Stomach (tissue), 4 donors: Measurements from ENCODE around the gene FIS1.
"Not testable (repeated sequence)": the region's sequence is repeated elsewhere in the genome, so short reads cannot be mapped to it uniquely, and the experiment has no call there.

ENCODE experiments used
- POLR2A ChIP-seq, 4 donors: fragments of 450-650 bp; IDR thresholded peaks; one replicate each; pipeline ENCODE4 v1.6.1; 2016; ENCODE audit warnings: antibody characterized with exemption in 4 of 4, control low read depth in 2 of 4, mild to moderate bottlenecking in 1 of 4, moderate library complexity in 1 of 4
- POLR2AphosphoS5 ChIP-seq, 3 donors: sonication (generic); formaldehyde crosslinking; IDR thresholded peaks; one replicate each; pipeline ENCODE4 v1.6.1; 2016; ENCODE audit warnings: antibody characterized with exemption in 3 of 3
- TF ChIP-seq, protein P1 (sequence below), 7 experiments: fragments of 450-650 bp in 4 of 7; fragments of 200-600 bp in 3 of 7; sonication (generic) in 3 of 7; IDR thresholded peaks; one replicate each; pipeline ENCODE4 v1.5.1; 2016 to 2019; ENCODE audit warnings: antibody characterized with exemption in 7 of 7, control low read depth in 2 of 7, mild to moderate bottlenecking in 1 of 7

GRCh38 chr7:101199522-101199921 lies 45.4 kb downstream of the FIS1 start:
- TF ChIP-seq, protein P1, sequence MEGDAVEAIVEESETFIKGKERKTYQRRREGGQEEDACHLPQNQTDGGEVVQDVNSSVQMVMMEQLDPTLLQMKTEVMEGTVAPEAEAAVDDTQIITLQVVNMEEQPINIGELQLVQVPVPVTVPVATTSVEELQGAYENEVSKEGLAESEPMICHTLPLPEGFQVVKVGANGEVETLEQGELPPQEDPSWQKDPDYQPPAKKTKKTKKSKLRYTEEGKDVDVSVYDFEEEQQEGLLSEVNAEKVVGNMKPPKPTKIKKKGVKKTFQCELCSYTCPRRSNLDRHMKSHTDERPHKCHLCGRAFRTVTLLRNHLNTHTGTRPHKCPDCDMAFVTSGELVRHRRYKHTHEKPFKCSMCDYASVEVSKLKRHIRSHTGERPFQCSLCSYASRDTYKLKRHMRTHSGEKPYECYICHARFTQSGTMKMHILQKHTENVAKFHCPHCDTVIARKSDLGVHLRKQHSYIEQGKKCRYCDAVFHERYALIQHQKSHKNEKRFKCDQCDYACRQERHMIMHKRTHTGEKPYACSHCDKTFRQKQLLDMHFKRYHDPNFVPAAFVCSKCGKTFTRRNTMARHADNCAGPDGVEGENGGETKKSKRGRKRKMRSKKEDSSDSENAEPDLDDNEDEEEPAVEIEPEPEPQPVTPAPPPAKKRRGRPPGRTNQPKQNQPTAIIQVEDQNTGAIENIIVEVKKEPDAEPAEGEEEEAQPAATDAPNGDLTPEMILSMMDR (IDR thresholded peaks at IDR 0.05), result not testable (repeated sequence)
- not testable (repeated sequence) for TF ChIP-seq POLR2A, POLR2AphosphoS5 (IDR thresholded peaks at IDR 0.05)
